Stimulated activated CD4-positive, alpha-beta T cell treated with anti-CD3 and anti-CD28 coated beads, Interleukin-4, amount 100 ng/mL, for 4 hours (primary cell): ENCODE results near the gene PRPSAP2.
"Not testable (repeated sequence)": the region's sequence is repeated elsewhere in the genome, so short reads cannot be mapped to it uniquely, and the experiment has no call there.

Source experiments
- DNase-seq, 2 experiments: peaks; one replicate each; pipeline ENCODE4 v3.0.0-alpha.2; 2020

PRPSAP2 gene

DNA sequence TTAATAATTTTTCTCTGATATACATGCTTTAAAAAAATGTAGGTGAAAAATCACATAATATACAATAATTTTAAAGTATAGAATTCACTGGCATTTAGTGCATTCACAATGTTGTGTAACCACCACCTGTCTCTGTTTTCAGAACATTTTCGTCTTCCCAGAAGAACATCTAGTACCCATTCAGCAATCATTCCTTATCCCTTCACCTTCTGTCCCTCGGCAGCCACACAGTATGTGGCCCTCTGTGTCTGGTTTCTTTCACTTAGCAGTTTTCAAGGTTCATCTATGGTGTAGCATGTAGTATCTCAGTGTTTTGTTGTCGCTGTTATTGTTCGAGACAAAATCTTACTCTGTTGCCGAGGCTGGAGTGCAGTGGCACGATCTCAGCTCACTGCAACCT is 33.6 kb downstream of the PRPSAP2 start:
- no peak for DNase-seq

DNA sequence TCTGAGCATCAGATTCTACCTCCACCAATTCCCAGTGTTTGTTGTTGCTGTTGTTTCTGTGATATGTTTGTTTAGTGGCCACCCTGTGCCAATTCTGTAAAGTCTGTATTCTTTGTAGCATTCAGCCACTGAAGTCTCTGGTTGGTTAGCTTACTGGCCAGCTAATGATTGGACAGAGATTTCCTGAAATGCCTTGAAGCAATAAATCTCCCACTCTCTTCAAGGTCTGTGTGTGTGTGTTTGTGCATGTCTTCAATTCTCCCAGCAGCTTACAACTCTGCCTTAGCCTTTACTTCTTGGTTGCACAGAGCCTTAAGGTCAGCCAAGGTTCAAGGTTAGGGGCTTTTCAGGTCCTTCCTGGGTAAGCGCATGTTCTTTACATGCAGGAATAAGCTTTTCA is 38.2 kb downstream of the PRPSAP2 start:
- no peak for DNase-seq

DNA sequence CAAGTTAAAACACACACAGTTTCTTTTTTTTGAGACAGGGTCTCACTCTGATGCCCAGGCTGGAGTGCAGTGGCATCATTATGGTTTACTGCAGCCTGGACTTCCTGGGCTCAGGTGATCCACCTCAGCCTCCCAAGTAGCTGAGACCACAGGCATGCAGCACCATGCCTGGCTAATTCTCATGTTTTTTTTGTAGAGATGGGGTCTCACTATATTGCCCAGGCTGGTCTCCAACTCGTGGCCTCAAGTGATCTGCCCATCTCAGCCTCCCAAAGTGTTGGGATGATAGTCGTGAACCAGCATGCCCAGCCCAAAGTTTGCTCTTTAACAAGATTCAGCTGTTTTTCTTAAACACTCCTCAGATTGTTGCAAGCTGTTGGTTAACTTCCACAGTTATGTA is 39.0 kb downstream of the PRPSAP2 start:
- DNase-seq = no peak

- DNase-seq = no peak
Measured at GRCh38 chr17:18904482-18904881, 46.6 kb downstream of the PRPSAP2 start.

GRCh38 chr17:18905226-18905625 is 47.3 kb downstream of the PRPSAP2 start:
- no peak for DNase-seq

GRCh38 chr17:18910326-18910725 is 52.4 kb downstream of the PRPSAP2 start:
- DNase-seq = no peak

- no peak for DNase-seq
Measured at GRCh38 chr17:18910881-18911280, 53.0 kb downstream of the PRPSAP2 start.

DNA sequence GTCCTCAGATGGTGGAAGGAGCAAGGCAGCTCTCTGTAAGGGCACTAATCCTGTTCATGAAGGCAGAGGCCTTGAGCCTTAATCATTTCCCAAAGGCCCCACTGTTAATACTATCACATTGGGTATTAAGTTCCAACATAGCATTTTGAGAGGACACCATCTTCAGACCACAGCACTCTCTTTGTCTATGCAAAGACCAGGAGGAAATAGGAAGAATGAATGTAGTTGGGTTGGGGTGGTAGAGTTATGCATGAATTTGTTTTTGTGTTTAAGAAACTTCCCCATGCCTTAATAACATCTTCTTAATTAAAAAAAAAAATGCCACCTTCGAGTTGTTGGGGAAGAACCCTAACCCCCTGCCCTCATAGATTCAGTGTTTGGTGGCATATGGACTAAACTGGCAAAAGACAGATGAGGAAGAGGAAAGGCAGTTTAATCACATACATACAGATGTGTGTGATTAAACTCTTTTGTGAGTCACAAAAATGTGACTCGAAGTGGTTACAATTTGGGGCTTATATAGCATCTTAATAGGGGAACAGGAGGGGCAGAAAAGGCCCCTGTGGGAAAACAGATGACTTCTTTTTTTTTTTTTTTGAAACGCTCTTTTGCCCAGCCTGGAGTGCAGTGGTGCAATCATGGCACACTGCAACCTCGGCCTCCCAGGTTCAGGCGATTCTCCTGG is 59.0 kb downstream of the PRPSAP2 start:
- no peak for DNase-seq

DNA sequence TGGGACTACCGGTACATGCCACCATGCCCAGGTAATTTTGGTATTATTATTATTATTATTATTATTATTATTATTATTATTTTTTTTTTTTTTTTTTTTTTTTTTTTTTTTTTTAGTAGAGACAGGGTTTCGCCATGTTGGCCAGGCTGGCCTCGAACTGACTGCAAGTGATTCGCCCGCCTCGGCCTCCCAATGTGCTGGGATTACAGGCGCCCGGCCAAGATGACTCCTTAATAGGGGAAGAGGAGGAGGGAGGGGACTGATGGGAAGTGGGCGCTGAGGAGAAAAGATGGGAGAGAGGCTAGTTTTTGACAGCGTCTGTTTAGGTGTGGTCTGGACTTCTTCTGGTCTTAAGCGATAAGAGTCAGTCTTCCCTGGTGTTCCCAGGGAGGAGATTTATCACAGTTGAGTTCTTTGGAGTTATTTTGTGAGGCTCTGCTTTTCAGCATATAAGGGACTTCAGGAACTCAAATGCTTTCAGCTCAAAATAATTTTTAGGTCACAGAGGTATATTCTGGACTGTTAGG is 59.6 kb downstream of the PRPSAP2 start:
- no peak for DNase-seq

GRCh38 chr17:18919963-18920362 is 62.0 kb downstream of the PRPSAP2 start:
- no peak for DNase-seq

- DNase-seq = no peak
Measured at GRCh38 chr17:18920911-18921441, 63.0 kb downstream of the PRPSAP2 start.

GRCh38 chr17:18921485-18921884 is 63.6 kb downstream of the PRPSAP2 start:
- DNase-seq = no peak

GRCh38 chr17:18921912-18922451 is 64.1 kb downstream of the PRPSAP2 start:
- no peak for DNase-seq

GRCh38 chr17:18922596-18922995 is 64.7 kb downstream of the PRPSAP2 start:
- not testable (repeated sequence) for DNase-seq

DNA sequence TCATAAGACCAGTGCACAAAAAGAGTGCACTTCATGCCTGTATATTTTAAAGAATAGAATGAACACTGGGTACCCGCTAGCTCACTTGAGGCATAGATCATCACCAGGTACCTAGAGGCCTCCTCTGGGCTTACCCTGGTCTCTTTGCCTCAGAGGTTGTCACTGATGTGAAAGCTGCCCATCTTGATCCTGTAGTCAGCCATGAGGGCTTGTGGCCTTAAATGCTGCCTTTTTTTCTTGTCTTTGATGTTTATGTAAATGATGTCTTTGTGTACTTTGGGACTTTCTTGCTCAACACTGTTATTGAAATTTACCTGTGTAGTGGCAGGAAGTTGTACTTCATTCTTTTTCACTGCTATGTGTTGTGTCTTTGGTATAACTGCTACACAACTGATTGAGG is 67.3 kb downstream of the PRPSAP2 start:
- no peak for DNase-seq

DNA sequence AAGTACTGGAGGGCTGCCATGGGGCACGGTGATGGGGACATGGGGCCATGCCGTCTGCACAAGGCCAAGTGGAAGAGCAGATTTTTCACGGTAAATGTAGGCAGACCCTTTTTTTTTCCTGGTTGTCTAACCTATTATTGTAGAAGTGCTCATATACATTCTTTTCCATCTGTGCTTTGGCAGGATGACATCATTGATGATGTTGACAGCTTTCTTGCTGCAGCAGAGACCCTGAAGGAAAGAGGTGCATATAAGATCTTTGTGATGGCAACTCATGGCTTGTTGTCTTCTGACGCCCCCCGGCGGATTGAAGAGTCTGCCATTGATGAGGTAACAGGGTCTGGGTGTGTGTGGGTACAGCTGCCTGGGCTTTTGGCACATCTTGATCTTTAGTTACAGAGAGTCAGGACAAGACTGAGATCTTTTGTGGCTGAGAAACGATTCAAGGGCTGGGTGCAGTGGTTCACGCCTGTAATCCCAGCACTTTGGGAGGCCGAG is 70.7 kb downstream of the PRPSAP2 start:
- no peak for DNase-seq

DNA sequence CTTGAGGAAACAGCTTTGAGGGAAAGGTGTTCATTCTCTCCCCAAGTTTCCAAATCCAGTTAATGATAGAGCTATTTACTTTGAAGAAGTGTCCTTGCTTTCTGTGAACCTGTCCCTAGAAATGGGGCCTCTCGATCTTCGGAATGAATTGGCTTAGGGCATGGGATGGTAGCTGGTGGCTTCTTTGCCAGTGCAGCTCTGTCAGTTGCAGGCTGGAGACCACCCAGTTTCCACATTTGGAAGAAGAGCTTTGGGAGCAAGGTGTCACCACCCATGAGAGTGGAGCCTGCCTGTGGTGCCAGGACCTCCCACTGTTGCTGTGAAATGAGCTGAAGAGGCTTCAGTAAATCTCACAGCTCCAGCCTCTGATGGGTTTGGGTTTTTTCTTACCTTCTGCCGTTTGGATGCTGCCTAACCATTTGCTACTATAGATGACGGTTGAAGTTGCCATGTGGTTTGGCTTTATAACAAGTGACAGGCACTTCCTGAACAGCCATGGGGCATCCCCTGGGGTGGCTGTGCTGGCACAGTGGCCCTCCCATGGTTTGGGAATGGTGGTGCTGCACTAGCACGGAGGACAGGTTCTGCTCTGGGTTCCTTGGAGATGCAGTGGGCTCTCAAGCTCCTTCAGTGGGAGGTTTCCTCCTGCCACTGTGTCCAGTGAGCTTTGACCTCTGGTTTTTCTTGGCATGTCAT is 74.6 kb downstream of the PRPSAP2 start:
- DNase-seq = no peak

- DNase-seq = no peak
Measured at GRCh38 chr17:18933102-18934058, 75.4 kb downstream of the PRPSAP2 start.

DNA sequence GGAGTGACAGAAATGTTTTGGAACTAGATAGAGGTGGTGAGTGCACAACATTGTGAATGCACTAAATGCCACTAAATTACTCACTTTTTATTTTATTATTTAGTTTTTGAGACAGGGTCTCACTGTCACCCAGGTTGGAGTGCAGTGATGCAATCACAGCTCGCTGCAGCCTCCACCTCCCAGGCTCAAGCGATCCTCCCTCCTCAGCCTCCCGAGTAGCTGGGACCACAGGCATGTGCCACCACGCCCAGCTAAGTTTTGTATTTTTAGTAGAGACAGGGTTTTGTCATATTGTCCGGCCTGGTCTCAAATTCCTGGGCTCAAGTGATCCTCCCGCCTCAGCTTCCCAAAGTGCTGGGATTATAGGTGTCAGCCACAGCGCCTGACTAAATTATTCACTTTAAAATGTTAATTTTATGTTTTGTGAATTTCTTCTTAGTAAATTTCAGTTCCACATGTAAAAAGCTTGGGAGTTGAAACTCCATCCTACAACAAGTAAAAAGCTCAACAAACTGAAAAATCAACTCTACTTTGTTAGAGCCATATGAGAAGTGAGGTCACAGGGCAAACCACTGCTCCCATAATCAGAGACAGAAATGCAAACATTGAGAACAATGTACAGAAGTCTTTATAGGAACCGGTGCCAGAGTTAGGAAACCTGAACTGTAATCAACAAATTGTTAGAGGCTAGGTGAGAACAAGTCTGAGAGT is 80.2 kb downstream of the PRPSAP2 start:
- DNase-seq = no peak

GRCh38 chr17:18938692-18939023 is 80.7 kb downstream of the PRPSAP2 start:
- DNase-seq = no peak

DNA sequence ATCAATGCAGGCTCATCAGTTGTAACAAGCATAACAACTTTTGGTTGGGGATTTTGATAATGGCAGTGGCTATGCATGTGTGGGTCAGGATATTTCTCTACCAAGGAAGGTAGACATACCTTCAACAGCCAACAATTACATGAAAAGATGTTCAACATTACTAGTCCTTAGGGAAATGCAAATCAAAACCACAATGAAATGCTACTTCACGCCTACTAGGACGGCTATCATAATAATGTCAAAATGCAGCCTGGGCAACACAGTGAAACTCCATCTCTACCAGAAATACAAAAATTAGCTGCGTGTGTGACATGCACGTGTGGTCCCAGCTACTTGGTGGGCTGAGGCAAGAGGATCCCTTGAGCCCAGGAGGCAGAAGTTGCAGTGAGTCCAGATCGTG is 86.7 kb downstream of the PRPSAP2 start:
- DNase-seq = no peak

- DNase-seq = no peak
Measured at GRCh38 chr17:18946536-18946935, 88.6 kb downstream of the PRPSAP2 start.
